Loucy (cell line): ENCODE data around the gene BICD1.

Experiments
- EZH2phosphoT487 ChIP-seq: fragments of 200-600 bp; IDR thresholded peaks from 2 replicates; pipeline ENCODE4 v1.6.1; 2018; ENCODE audit warnings: antibody characterized with exemption, mild to moderate bottlenecking, moderate library complexity, borderline replicate concordance
- TF ChIP-seq, protein P1 (sequence below): fragments of 200-600 bp; sonication (generic); conservative IDR thresholded peaks from 2 replicates; pipeline ENCODE4 v1.5.1; 2014; ENCODE audit warnings: mild to moderate bottlenecking, antibody characterized with exemption, low read length

DNA sequence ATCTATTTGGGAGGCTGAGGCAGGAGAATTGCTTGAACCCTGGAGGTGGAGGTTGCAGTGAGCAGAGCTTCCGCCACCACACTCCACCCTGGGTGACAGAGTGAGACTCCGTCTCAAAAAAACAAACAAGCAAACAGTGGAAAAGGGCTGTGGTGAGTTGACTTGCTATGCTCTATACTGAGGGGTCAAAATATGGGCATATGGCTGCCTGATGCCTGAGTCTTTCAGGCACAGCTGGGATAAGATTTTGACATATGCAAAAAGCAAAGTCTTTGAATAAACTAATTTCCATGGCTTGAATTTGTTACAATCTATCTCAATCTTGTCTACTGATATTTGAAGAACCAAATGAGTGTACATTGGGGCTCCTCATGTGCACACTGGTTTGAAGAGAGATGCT is 40.4 kb upstream of the BICD1 start:
- no peak for TF ChIP-seq EZH2phosphoT487
- TF ChIP-seq, protein P1, sequence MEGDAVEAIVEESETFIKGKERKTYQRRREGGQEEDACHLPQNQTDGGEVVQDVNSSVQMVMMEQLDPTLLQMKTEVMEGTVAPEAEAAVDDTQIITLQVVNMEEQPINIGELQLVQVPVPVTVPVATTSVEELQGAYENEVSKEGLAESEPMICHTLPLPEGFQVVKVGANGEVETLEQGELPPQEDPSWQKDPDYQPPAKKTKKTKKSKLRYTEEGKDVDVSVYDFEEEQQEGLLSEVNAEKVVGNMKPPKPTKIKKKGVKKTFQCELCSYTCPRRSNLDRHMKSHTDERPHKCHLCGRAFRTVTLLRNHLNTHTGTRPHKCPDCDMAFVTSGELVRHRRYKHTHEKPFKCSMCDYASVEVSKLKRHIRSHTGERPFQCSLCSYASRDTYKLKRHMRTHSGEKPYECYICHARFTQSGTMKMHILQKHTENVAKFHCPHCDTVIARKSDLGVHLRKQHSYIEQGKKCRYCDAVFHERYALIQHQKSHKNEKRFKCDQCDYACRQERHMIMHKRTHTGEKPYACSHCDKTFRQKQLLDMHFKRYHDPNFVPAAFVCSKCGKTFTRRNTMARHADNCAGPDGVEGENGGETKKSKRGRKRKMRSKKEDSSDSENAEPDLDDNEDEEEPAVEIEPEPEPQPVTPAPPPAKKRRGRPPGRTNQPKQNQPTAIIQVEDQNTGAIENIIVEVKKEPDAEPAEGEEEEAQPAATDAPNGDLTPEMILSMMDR: no peak
